ENCODE measurements around the gene INTS2. TPM values are rescaled to one million over a fixed set of nuclear protein-coding genes. Genes with fewer than 3 reads are reported as not detected.

The INTS2 gene
- total and polyA plus RNA-seq, 2 donors = 3.9 to 13.1 TPM

- Histone ChIP-seq H3K27me3 (ENCODE audit: control insufficient read depth in 2 of 2, insufficient read depth in 1 of 2, low read length in 1 of 2) (no peaks in the 10 kb centered on the region), H3K9me3 (ENCODE audit: control insufficient read depth in 2 of 2, insufficient read depth in 1 of 2, low read length in 1 of 2) (no peaks in the 10 kb centered on the region), H3K4me1 (ENCODE audit: control insufficient read depth in 2 of 2, insufficient read depth in 2 of 2, low read length in 2 of 2) (no peaks in the 10 kb centered on the region), H3K36me3 (ENCODE audit: control insufficient read depth in 2 of 2, insufficient read depth in 2 of 2, low read length in 1 of 2) (peaks cover 3 to 33% of the 10 kb centered on the region in 2 donors), H3K4me3 (ENCODE audit: low read length in 2 of 2) (no peak overlapping the region), H3K27ac (ENCODE audit: low read depth in 1 of 2, low read length in 1 of 2) (no peak overlapping the region)
- no peak for DNase-seq (ENCODE audit: low read depth in 6 of 9, low spot score in 9 of 9)
- 94% methylated on average over 2 of the region's 2 CpGs for WGBS
Observed at GRCh38 chr17:61848247-61848646, 79.5 kb downstream of the INTS2 start.

- no peak for DNase-seq (ENCODE audit: low read depth in 6 of 9, low spot score in 9 of 9)
- Histone ChIP-seq H3K27ac (ENCODE audit: low read depth in 1 of 2, low read length in 1 of 2) (no peak overlapping the region), H3K27me3 (ENCODE audit: control insufficient read depth in 2 of 2, insufficient read depth in 1 of 2, low read length in 1 of 2) (no peaks in the 10 kb centered on the region), H3K36me3 (ENCODE audit: control insufficient read depth in 2 of 2, insufficient read depth in 2 of 2, low read length in 1 of 2) (peaks cover 3 to 34% of the 10 kb centered on the region in 2 donors), H3K4me3 (ENCODE audit: low read length in 2 of 2) (no peak overlapping the region), H3K9me3 (ENCODE audit: control insufficient read depth in 2 of 2, insufficient read depth in 1 of 2, low read length in 1 of 2) (no peaks in the 10 kb centered on the region), H3K4me1 (ENCODE audit: control insufficient read depth in 2 of 2, insufficient read depth in 2 of 2, low read length in 2 of 2) (no peaks in the 10 kb centered on the region)
- over 99% methylated on average over 3 of the region's 3 CpGs for WGBS
Observed at GRCh38 chr17:61847659-61848058, 80.1 kb downstream of the INTS2 start.

GRCh38 chr17:61846761-61847375 is 80.9 kb downstream of the INTS2 start:
- no peak for DNase-seq (ENCODE audit: low read depth in 6 of 9, low spot score in 9 of 9)
- no peak overlapping the region for H3K27ac ChIP-seq (ENCODE audit: low read depth in 1 of 2, low read length in 1 of 2)
- no peaks in the 10 kb centered on the region for H3K4me1 ChIP-seq (ENCODE audit: control insufficient read depth in 2 of 2, insufficient read depth in 2 of 2, low read length in 2 of 2)
- H3K36me3 ChIP-seq (ENCODE audit: control insufficient read depth in 2 of 2, insufficient read depth in 2 of 2, low read length in 1 of 2) = peaks cover 3 to 28% of the 10 kb centered on the region in 2 donors
- H3K27me3 ChIP-seq (ENCODE audit: control insufficient read depth in 2 of 2, insufficient read depth in 1 of 2, low read length in 1 of 2) = no peaks in the 10 kb centered on the region
- H3K9me3 ChIP-seq (ENCODE audit: control insufficient read depth in 2 of 2, insufficient read depth in 1 of 2, low read length in 1 of 2) = no peaks in the 10 kb centered on the region
- WGBS = 98% methylated on average over 3 of the region's 3 CpGs
- no peak overlapping the region for H3K4me3 ChIP-seq (ENCODE audit: low read length in 2 of 2)

GRCh38 chr17:61846088-61846487 is 81.7 kb downstream of the INTS2 start:
- no peaks in the 10 kb centered on the region for H3K4me1 ChIP-seq (ENCODE audit: control insufficient read depth in 2 of 2, insufficient read depth in 2 of 2, low read length in 2 of 2)
- H3K36me3 ChIP-seq (ENCODE audit: control insufficient read depth in 2 of 2, insufficient read depth in 2 of 2, low read length in 1 of 2) = peaks cover 3 to 24% of the 10 kb centered on the region in 2 donors
- no peaks in the 10 kb centered on the region for H3K9me3 ChIP-seq (ENCODE audit: control insufficient read depth in 2 of 2, insufficient read depth in 1 of 2, low read length in 1 of 2)
- no peak overlapping the region for H3K4me3 ChIP-seq (ENCODE audit: low read length in 2 of 2)
- 98% methylated on average over 8 of the region's 8 CpGs for WGBS
- no peaks in the 10 kb centered on the region for H3K27me3 ChIP-seq (ENCODE audit: control insufficient read depth in 2 of 2, insufficient read depth in 1 of 2, low read length in 1 of 2)
- no peak overlapping the region for H3K27ac ChIP-seq (ENCODE audit: low read depth in 1 of 2, low read length in 1 of 2)
- no peak for DNase-seq (ENCODE audit: low read depth in 6 of 9, low spot score in 9 of 9)

GRCh38 chr17:61843435-61843834 is 84.3 kb downstream of the INTS2 start:
- no peak for DNase-seq (ENCODE audit: low read depth in 6 of 9, low spot score in 9 of 9)
- no peaks in the 10 kb centered on the region for H3K27me3 ChIP-seq (ENCODE audit: control insufficient read depth in 2 of 2, insufficient read depth in 1 of 2, low read length in 1 of 2)
- WGBS = 100% methylated on average over 1 of the region's 1 CpG
- H3K9me3 ChIP-seq (ENCODE audit: control insufficient read depth in 2 of 2, insufficient read depth in 1 of 2, low read length in 1 of 2) = no peaks in the 10 kb centered on the region
- H3K4me3 ChIP-seq (ENCODE audit: low read length in 2 of 2) = no peak overlapping the region
- H3K36me3 ChIP-seq (ENCODE audit: control insufficient read depth in 2 of 2, insufficient read depth in 2 of 2, low read length in 1 of 2) = peaks cover 3 to 24% of the 10 kb centered on the region in 2 donors
- H3K27ac ChIP-seq (ENCODE audit: low read depth in 1 of 2, low read length in 1 of 2) = no peak overlapping the region
- no peaks in the 10 kb centered on the region for H3K4me1 ChIP-seq (ENCODE audit: control insufficient read depth in 2 of 2, insufficient read depth in 2 of 2, low read length in 2 of 2)

GRCh38 chr17:61842899-61843298 is 84.9 kb downstream of the INTS2 start:
- Histone ChIP-seq H3K4me1 (ENCODE audit: control insufficient read depth in 2 of 2, insufficient read depth in 2 of 2, low read length in 2 of 2) (no peaks in the 10 kb centered on the region), H3K9me3 (ENCODE audit: control insufficient read depth in 2 of 2, insufficient read depth in 1 of 2, low read length in 1 of 2) (no peaks in the 10 kb centered on the region), H3K27ac (ENCODE audit: low read depth in 1 of 2, low read length in 1 of 2) (no peak overlapping the region), H3K27me3 (ENCODE audit: control insufficient read depth in 2 of 2, insufficient read depth in 1 of 2, low read length in 1 of 2) (no peaks in the 10 kb centered on the region), H3K4me3 (ENCODE audit: low read length in 2 of 2) (no peak overlapping the region), H3K36me3 (ENCODE audit: control insufficient read depth in 2 of 2, insufficient read depth in 2 of 2, low read length in 1 of 2) (peaks cover 3 to 22% of the 10 kb centered on the region in 2 donors)
- WGBS = 97% methylated on average over 1 of the region's 1 CpG
- DNase-seq (ENCODE audit: low read depth in 6 of 9, low spot score in 9 of 9) = no peak

GRCh38 chr17:61839300-61839786 is 88.4 kb downstream of the INTS2 start:
- 99% methylated on average over 1 of the region's 1 CpG for WGBS
- no peaks in the 10 kb centered on the region for H3K4me1 ChIP-seq (ENCODE audit: control insufficient read depth in 2 of 2, insufficient read depth in 2 of 2, low read length in 2 of 2)

GRCh38 chr17:61837175-61838051 is 90.4 kb downstream of the INTS2 start:
- no peaks in the 10 kb centered on the region for H3K9me3 ChIP-seq (ENCODE audit: control insufficient read depth in 2 of 2, insufficient read depth in 1 of 2, low read length in 1 of 2)
- H3K27ac ChIP-seq (ENCODE audit: low read depth in 1 of 2, low read length in 1 of 2) = no peak overlapping the region
- no peaks in the 10 kb centered on the region for H3K27me3 ChIP-seq (ENCODE audit: control insufficient read depth in 2 of 2, insufficient read depth in 1 of 2, low read length in 1 of 2)
- 75% methylated on average over 4 of the region's 4 CpGs for WGBS
- no peaks in the 10 kb centered on the region for H3K4me1 ChIP-seq (ENCODE audit: control insufficient read depth in 2 of 2, insufficient read depth in 2 of 2, low read length in 2 of 2)
- DNase-seq (ENCODE audit: low read depth in 6 of 9, low spot score in 9 of 9) = peak in 8 of 9 donors; percentile 17 to 66 (median 36)
- no peak overlapping the region for H3K4me3 ChIP-seq (ENCODE audit: low read length in 2 of 2)
- peaks cover 0 to 3% of the 10 kb centered on the region in 2 donors for H3K36me3 ChIP-seq (ENCODE audit: control insufficient read depth in 2 of 2, insufficient read depth in 2 of 2, low read length in 1 of 2)

More at GRCh38 chr17:61839300-61839786, 88.4 kb downstream of the INTS2 start:
- Histone ChIP-seq H3K27ac (ENCODE audit: low read depth in 1 of 2, low read length in 1 of 2) (no peak overlapping the region), H3K27me3 (ENCODE audit: control insufficient read depth in 2 of 2, insufficient read depth in 1 of 2, low read length in 1 of 2) (no peaks in the 10 kb centered on the region), H3K4me3 (ENCODE audit: low read length in 2 of 2) (no peak overlapping the region), H3K9me3 (ENCODE audit: control insufficient read depth in 2 of 2, insufficient read depth in 1 of 2, low read length in 1 of 2) (no peaks in the 10 kb centered on the region), H3K36me3 (ENCODE audit: control insufficient read depth in 2 of 2, insufficient read depth in 2 of 2, low read length in 1 of 2) (peaks cover 0 to 12% of the 10 kb centered on the region in 2 donors)
- DNase-seq (ENCODE audit: low read depth in 6 of 9, low spot score in 9 of 9) = no peak

Measured in thymus (tissue), 11 donors.